Cardiac septum (tissue), 1 donor: ENCODE measurements around the gene BCL11A. TPM values are rescaled to one million over a fixed set of nuclear protein-coding genes. Genes with fewer than 3 reads are reported as not detected.

Source experiments
- DNase-seq: peaks from one replicate; pipeline ENCODE4 v3.0.0-alpha.2; 2020; ENCODE audit warnings: low spot score
- intact Hi-C: fragments of 100-400 bp; cut with DNase I; formaldehyde crosslinking; loops from one replicate; pipeline ENCODE4 v1.14.0; 2022
- total RNA-seq: library from RNA; stranded (reverse); fragmentation: NEBNext Ultra II Directional; extraction: Animal tissue kit (Norgen Biotek cat#: 25700); gene quantifications from one replicate; pipeline ENCODE4 v1.2.1, GENCODE V29; 2021
- donor health status: DM: no; HTN: no; CAD: no.

Gene BCL11A
- total RNA-seq, 1 donor from 2014 or later, result 16.9 TPM

DNA sequence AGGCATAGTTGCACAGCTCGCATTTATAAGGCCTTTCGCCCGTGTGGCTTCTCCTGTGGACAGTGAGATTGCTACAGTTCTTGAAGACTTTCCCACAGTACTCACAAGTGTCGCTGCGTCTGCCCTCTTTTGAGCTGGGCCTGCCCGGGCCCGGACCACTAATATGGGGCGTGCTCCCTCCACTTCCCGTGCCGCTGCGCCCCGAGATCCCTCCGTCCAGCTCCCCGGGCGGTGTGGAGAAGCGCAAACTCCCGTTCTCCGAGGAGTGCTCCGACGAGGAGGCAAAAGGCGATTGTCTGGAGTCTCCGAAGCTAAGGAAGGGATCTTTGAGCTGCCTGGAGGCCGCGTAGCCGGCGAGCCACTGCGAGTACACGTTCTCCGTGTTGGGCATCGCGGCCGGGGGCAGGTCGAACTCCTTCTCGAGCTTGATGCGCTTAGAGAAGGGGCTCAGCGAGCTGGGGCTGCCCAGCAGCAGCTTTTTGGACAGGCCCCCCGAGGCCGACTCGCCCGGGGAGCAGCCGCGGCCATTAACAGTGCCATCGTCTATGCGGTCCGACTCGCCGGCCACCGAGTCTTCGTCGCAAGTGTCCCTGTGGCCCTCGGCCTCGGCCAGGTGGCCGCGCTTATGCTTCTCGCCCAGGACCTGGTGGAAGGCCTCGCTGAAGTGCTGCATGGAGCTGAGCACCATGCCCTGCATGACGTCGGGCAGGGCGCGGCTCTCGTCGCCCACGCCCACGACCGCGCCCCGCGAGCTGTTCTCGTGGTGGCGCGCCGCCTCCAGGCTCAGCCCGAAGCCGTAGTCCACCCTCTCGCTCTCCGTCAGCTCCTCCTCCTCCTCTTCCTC is 92.7 kb downstream of the BCL11A start:
- intact Hi-C loops, result no loop called here
- no peak for DNase-seq

DNA sequence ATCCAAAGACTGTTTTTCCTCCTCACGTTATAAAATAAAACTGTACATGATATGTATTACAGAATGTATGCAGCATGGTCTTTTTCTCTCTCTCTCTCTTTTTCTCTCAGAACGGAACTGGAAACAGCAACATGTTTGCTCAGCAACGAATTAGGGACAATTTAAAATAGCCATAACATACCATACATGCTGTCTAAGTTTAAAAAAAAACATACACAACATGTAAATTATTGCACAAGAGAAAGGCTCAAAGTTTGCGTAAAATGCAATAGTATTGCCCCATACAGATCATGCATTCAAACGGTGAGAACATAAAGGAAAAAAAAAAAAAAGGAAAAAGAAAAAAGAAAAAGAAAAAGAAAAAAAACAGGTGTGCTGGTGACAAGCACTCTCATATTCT is 93.6 kb downstream of the BCL11A start:
- intact Hi-C loops, result no loop called here
- DNase-seq, result no peak

DNA sequence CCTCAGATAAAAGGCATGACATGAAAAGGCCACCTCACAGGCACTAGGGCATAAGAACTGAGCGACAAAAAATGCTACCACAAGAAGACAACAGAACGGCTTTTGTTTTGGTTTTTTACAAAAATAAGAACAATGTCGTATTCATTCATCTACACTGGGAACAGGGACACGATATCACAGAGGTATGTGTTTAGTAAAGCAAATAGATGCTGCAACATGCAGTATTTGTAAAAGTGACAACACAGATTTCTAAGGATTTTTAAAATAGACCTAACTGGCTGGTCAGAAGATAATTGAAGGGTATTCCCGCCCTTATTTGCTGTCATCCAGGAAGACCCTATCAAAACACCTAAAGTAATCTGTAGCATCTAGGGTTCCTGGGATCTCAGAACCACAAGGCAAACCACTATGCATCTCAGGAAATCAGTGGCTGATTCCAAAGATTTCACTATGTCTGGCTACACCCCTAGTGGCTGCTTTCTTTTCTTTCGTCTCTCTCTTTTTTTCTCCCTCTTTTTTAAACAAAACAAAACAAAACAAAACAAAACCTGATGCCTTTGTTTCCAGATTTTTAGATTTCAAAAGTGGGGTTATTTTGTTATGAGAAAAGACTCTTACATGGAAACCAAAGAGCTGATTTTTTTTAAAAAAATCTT is 97.2 kb downstream of the BCL11A start:
- intact Hi-C loops, result no loop called here
- no peak for DNase-seq

DNA sequence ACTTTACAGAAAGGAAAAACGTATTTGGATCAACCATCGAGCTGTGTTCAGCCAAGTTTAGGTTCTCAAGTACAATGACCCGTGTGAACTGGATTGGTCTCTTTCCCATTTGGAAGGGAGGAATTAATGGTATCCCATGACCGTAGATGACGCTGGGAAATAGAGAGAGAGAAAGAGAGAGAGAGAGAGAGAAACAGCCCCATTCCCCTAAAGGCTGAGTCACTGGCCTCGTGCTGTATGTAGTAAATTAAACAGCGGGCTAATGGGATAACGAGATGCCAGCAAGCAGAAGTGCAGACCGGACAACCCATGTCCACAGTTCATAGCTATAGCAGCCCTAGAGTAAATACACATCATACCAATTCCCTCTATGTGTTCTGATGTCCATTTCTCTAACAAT is 99.6 kb downstream of the BCL11A start:
- DNase-seq, result no peak
- intact Hi-C loops, result no loop called here

DNA sequence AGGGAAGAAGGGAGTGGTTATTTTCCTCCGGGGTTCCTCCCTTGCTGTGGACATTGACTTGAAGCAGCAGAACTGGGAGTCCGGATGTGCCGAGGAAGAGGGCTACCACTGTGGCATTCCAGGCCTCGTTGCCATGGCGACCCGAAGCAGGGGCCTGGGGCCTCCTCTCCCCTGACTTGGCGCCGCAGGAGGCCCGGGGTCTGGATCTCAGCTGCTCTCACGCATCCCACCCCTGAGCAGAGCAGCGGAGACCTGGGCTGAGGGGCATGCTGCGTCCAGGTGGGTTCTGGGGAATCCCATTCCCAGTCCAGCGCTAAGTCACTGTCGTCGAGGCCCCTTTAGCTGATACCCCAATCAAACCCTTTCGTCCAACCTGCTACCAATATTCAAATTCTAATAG is 100.2 kb downstream of the BCL11A start:
- intact Hi-C loops, result no loop called here
- DNase-seq, result no peak

DNA sequence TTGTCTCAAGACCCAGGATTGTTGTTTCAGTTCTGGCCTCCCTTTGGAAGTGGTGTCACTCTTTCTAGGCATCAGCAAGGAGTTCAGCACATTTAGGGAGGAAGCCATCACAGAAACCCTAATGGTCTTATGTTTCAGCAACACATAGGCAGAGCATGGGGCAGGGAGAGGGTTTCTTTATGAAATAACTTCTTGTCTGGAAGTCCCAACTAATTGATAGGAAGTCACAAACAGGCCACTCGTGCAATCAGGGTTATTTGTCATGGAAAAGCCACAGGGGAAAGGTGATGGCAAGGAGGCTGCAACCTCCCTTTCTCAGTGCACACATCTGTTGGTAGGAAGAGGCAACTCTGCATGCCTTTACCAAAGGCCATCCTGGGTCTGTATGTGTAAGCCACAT is 103.0 kb downstream of the BCL11A start:
- intact Hi-C loops, result no loop called here
- DNase-seq, result no peak

DNA sequence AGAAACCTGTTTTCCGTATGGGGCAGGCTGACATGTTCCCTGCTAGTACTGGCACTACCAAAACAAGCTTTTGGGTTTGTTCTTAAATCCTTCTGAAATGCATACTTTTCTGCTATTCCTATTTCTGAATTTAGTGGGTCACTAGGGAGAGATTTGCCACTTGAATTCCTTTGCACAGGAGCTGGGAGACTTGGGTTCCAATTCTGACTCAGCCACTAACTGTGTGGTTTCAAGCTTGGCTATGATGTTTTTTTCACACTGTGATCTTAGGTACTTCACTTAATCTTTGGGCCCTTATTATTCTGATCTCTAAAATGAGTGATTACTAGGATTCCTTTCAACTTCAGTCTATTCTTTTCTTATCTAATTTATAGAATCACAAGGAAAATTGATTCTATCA is 105.5 kb downstream of the BCL11A start:
- intact Hi-C loops, result no loop called here
- no peak for DNase-seq

DNA sequence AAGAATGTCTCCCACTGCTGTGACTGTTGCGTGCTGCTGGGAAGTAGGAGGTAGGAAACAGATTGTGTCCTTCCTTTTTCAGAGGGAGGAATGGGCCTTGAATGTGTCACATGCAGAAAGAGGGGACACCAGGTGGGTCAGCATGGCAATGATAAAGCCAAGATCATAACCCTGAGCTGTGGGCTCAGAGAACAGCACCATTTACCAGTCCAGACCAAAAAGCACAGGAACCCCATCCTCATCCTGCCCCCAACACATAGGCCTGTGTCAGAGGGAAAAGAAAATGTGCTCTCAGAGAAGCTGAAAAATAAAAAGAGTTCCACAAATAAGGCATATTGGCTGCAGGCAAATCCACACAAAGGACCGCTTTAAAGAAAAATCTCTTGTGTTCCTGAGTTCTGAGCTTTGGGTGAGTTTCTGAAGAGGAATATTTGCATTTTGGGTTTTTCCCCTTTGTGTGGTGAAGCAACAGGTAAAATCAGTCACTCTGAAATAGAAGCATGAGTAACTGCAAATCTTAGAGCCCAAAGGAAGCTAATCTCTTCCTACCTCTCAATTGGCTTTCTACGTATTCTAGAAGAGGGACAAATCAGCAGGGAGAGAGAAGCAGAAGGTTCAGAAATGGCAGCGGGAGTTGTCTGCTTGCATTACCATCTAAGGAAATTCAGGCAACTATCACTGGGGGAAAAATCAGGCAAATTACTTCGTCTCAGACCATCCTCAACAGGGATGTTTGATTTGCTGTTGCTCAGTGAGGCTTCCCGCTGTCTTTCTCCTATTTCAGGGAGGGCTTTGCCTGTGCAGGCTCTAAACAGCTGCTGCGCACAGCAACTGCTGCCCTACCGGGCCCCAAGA is 106.8 kb downstream of the BCL11A start:
- intact Hi-C loops, result no loop called here
- DNase-seq, result no peak

DNA sequence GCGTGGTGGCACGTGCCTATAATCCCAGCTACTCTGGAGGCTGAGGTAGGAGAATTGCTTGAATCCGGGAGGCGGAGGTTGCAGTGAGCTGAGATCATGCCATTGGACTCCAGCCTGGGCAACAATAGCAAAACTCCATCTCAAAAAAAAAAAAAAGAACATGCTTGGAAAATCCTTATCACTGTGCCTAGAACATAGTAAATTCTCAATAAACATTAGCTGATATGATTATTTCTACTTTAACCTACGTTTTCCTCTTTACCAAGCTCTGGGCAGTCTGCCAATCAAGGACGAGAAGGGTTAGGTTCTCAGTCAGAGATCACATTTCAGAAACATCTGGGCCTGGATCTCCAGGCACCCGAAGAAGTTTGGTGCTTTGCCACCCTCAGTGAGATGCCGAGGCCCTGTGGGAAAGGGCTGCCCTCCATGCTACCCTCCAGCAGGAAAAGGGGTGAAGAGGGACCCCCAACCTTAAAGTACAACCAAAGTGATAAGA is 107.7 kb downstream of the BCL11A start:
- no peak for DNase-seq
- intact Hi-C loops, result no loop called here

DNA sequence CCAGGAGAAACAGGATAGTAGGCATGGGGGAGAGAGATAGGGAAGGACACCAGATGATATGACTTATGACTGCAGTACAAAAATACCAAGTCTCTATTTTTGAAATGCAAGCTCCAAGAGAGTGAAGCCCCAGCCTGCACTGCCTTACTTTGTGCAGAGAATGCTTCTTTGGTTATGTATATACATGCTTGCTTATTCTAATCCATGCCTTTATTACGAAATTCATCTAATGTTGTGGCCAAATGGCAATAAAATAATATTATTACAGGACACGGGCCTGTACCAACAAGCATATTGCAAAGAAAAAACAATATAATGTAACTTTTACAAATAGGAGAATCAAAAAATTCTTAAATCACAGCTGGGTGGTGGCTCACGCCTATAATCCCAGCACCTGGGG is 110.8 kb downstream of the BCL11A start:
- DNase-seq, result no peak
- intact Hi-C loops, result no loop called here

DNA sequence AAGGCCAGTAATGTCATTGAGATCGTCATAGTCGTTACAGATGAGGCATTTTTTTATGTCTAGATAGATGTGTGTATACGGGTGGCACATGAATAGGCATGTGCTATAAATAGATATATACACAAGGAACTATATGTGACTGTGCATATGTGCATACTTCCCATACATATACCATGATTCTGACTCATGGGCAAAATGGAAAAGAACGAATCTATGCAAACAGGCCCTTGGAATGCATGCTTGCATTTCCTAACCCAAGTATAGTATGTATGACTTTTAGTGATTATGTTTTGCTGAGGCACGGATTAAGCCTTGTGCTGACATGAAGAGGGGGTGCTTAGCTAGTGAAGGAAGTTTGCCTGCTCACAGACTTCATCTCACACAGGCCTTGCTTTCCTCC is 111.7 kb downstream of the BCL11A start:
- DNase-seq, result no peak
- intact Hi-C loops, result no loop called here

DNA sequence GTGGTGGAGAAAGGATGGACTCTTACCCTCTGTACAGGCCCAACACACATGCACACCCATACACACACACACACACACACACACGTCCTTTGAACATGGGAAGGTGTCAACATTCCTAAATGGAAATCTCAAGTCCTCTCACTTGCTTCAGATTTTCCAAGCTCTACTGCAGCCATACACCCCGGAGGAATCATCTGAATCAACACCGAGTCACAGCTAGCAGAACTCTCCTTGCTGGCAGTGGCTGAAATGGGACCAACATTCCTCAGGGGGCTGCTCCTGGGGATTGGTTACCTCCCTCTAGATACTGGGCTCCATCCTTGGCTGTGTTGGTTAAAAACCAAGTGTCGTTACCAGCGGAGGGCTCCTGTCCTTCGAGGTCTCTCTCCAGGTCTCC is 112.7 kb downstream of the BCL11A start:
- intact Hi-C loops, result no loop called here

DNA sequence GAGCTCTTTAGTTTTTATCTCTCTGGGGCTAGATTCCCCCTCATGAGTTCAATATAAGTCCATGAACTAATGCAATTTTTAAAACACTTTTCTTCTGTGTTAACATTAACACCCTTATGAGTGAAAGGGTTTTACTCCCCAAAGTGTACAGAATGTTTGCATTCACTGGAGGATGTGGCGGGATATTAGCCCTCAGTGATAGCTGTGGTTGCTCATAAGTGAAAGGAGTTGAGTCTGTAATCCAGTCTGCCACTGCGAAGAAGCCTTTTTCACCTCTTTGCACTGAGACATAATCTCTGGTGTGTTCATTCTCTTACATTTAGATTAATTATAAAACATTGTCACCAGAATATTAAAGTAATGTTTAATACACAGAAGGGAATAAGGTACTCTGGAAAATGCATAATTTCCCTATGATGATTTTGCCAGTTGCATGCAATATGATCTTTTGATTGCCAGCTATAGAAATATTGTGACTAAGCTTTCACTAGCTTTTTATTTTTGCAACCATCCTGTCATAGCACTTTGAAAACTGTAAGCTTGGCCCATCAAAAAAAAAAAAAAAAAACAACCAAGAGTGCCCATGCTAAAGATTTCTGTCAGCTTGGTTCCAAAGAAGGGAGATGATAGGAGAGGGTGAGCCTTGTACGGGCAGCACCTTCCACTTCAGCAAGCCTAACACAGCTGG is 113.2 kb downstream of the BCL11A start:
- intact Hi-C loops, result no loop called here

More for the DNA sequence above, 112.7 kb downstream of the BCL11A start:
- no peak for DNase-seq

DNA sequence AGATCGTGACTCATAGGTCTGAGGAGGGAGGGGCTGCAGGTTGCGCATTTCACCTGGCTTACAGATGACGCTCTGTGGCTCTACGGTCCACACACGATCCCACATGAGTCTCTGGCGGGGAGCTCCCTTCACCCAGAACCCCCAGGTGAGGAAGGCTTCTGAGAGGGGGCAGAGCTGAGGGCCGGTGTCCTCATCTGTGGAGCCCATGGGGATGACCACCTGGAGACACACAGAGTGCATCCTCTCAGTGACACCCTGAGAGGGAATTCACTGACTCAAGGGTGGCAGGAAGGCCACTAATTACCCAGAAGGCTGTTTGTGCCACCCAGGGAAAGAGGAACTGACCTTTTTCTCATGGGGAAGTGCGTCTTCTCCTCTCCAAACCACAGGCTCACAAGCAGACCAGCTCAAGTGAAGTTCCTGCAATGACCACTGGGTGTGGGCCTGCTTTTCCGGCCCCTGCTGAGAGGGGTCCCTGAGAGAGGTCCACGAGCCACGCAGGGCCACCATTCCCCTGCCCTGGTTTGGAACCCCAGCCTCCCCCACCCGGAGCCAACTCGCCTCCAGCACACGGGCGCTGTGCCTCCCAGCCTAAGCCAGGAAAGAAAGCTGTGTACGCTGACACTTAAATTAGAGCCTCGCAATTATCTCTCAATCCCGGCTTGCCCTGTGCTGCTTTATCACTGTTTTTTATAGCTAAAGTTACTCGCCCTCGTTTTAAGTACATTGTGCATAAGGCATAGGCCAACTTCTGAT is 114.1 kb downstream of the BCL11A start:
- peak; percentile 77 for DNase-seq
- intact Hi-C loops, result loop anchor here (5.0 kb wide), 1 partner anchor 113 kb away; the partner anchor contains the start of gene BCL11A

More for the DNA sequence above, 113.2 kb downstream of the BCL11A start:
- no peak for DNase-seq

DNA sequence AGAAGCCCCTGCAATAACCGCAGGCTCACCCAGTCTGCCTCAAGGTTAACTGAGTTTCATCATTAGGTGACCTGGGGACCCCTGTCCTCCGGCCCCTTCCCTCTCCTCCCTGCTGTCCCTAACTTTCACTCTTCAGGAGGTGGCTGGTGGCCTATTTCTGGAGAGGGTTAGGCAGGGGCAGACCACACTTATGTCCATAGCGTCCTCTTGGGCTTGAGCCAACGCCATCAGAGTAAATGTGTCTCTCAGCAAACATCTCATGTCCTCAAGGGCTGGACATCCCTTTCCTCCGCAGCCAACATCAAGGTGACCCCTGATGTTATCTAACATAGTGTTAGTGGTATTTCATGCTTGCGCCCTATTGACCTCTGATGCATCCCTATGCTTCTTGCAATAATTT is 114.8 kb downstream of the BCL11A start:
- intact Hi-C loops, result loop anchor here (5.0 kb wide), 1 partner anchor 114 kb away; the partner anchor contains the start of gene BCL11A
- no peak for DNase-seq

DNA sequence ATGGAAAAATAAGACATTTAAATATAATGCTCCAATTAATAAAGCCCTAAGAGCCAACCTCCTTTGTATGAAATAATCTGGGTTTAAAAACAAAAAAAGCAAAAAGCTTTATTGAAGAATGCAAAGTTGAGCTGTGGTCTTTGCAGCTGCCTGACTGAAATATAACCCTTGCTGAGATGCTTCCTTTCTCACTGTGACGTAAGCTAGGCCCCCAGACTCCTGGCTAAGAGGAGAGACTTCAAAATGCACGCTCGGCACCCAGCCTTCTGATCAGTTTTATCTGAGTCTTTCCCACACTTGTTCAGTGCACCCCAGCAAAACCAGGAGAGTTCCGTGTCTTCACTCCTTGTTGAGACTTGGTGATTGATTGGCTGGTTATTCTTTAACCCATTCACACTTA is 115.3 kb downstream of the BCL11A start:
- intact Hi-C loops, result loop anchor here (5.0 kb wide), 1 partner anchor 114 kb away; the partner anchor contains the start of gene BCL11A
- no peak for DNase-seq

DNA sequence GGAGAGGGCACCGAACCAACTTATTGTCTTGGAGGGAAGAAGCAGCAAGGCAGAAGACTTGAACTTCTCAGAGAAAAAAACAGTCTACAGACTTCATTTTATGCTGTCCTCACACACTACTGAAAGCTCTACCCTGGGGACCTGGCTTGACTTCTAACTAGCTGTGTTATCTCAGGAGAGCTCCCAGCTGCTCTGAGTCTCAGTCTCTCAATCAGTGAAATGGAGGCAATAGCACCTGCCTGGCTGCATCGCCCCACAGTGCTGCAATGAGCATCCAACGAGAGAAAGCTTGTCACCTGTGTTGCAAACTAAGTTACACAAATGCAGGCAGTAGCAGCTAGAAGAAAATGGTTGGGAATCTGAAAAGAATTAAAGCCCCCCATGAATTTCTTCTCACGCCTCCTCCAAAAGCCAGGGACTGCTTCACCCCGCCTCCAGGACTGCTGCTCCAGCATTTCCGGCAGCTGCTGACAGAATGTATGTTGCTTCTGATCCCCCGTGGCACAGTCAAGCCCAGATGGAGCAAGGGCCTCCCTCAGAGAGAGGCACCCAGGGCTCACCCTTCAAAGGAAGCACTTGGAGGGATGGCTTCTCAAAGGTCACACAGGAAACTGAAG is 116.3 kb downstream of the BCL11A start:
- DNase-seq, result no peak
- intact Hi-C loops, result loop anchor here (5.0 kb wide), 1 partner anchor 115 kb away; the partner anchor contains the start of gene BCL11A

DNA sequence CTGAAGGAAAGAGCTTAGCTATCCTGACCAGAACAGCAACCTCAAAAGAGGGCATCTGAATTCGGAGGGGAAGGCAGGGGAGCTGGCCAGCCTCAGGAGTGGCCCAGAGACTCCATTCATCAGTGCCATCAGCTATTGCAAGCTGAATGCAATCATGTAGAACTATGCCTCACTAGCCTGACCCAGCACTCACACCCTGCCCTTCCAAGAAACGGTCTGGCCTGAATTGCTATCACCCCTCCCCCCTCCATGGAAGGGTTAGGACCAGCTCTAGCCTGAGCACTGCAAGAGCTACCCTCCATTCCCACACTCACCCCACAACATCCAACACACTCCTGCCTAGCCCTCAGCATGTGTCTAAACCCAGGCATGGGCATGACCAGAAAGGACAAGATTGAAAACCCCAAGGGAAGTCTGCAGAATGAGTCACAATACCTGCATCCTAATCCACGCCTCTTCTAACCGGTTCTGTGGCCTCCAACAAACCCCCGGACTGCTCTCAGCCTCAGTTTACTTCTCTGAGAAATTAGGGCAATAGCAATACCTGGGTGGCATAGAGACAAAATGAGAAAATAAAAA is 120.3 kb downstream of the BCL11A start:
- intact Hi-C loops, result no loop called here
- no peak for DNase-seq
